Measurements from ENCODE around the gene TNFRSF21.

TNFRSF21 gene, protein sequence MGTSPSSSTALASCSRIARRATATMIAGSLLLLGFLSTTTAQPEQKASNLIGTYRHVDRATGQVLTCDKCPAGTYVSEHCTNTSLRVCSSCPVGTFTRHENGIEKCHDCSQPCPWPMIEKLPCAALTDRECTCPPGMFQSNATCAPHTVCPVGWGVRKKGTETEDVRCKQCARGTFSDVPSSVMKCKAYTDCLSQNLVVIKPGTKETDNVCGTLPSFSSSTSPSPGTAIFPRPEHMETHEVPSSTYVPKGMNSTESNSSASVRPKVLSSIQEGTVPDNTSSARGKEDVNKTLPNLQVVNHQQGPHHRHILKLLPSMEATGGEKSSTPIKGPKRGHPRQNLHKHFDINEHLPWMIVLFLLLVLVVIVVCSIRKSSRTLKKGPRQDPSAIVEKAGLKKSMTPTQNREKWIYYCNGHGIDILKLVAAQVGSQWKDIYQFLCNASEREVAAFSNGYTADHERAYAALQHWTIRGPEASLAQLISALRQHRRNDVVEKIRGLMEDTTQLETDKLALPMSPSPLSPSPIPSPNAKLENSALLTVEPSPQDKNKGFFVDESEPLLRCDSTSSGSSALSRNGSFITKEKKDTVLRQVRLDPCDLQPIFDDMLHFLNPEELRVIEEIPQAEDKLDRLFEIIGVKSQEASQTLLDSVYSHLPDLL

GRCh38 chr6:47309291-47310130 lies at the start of gene TNFRSF21:
TSS of gene TNFRSF21 (minus strand) at chr6:47309905. CDS start at chr6:47309511, 394 bp downstream.
- peaks cover 8% of the 10 kb centered on the region for H3K27me3 ChIP-seq (ENCODE audit: insufficient read depth, low read length)
- peak within 1 kb of the TSS; percentile 73 for H3K4me3 ChIP-seq (ENCODE audit: low read length)
- H3K4me1 ChIP-seq (ENCODE audit: insufficient read depth, low read length), result peaks cover 7% of the 10 kb centered on the region
- peak within 1 kb of the TSS; percentile 95 for H2AFZ ChIP-seq (ENCODE audit: low read depth, low read length)
- no peaks in the 10 kb centered on the region for H3K36me3 ChIP-seq (ENCODE audit: insufficient read depth, low read length)
- no peaks in the 10 kb centered on the region for H3K9me3 ChIP-seq (ENCODE audit: low read length)

- no peak overlapping the region for H2AFZ ChIP-seq (ENCODE audit: low read depth, low read length)
- H3K4me1 ChIP-seq (ENCODE audit: insufficient read depth, low read length), result no peaks in the 10 kb centered on the region
- peaks cover 5% of the 10 kb centered on the region for H3K27me3 ChIP-seq (ENCODE audit: insufficient read depth, low read length)
- H3K4me3 ChIP-seq (ENCODE audit: low read length), result no peak overlapping the region
- no peaks in the 10 kb centered on the region for H3K36me3 ChIP-seq (ENCODE audit: insufficient read depth, low read length)
- no peaks in the 10 kb centered on the region for H3K9me3 ChIP-seq (ENCODE audit: low read length)
Observed at GRCh38 chr6:47358440-47359225, 48.9 kb upstream of the TNFRSF21 start.

DNA sequence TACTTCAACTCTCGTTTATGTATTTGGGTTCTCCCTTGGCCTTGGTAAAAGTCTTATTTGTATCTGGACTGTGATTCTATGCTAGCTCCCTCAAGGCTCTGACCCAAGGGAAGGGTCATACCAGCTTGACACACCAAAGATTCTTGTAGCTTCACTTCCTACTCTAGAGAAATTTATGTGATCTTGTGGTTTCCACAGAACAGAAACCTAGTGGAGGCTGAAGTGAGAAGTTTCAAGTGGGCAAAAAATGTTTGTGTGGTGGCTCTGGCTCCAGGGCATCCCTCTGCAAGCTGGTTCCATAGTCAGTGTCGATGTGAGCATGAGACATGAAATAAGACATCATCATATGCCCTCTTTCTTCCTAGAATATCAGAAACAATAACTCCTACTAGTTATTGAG lies 48.1 kb upstream of the TNFRSF21 start:
- Histone ChIP-seq H2AFZ (ENCODE audit: low read depth, low read length) (no peak overlapping the region), H3K27me3 (ENCODE audit: insufficient read depth, low read length) (peaks cover 5% of the 10 kb centered on the region), H3K4me1 (ENCODE audit: insufficient read depth, low read length) (no peaks in the 10 kb centered on the region), H3K36me3 (ENCODE audit: insufficient read depth, low read length) (no peaks in the 10 kb centered on the region), H3K4me3 (ENCODE audit: low read length) (no peak overlapping the region), H3K9me3 (ENCODE audit: low read length) (no peaks in the 10 kb centered on the region)

GRCh38 chr6:47355496-47355895 lies 45.8 kb upstream of the TNFRSF21 start:
- no peaks in the 10 kb centered on the region for H3K4me1 ChIP-seq (ENCODE audit: insufficient read depth, low read length)
- H3K4me3 ChIP-seq (ENCODE audit: low read length), result no peak overlapping the region
- H3K36me3 ChIP-seq (ENCODE audit: insufficient read depth, low read length), result no peaks in the 10 kb centered on the region
- H2AFZ ChIP-seq (ENCODE audit: low read depth, low read length), result no peak overlapping the region
- no peaks in the 10 kb centered on the region for H3K9me3 ChIP-seq (ENCODE audit: low read length)
- H3K27me3 ChIP-seq (ENCODE audit: insufficient read depth, low read length), result peaks cover 5% of the 10 kb centered on the region

DNA sequence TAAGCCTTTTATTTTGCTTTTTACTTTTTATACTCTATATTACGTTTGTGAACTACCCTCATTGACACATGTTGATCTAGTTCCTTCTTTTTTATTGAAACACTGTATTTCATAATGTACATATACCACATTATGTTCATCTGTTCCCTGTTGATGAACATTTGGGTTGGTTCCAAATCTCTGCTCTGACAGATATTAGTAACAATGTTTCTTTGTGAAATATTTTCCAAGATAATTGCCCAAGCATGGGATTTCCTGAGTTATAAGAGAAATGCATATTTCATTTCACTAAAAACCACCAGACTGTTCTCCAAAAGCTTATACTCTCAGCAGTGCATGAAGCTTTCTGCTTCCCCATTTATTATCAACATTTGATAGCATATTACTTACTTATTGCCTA lies 44.2 kb upstream of the TNFRSF21 start:
- H3K27me3 ChIP-seq (ENCODE audit: insufficient read depth, low read length), result peaks cover 1% of the 10 kb centered on the region
- no peak overlapping the region for H2AFZ ChIP-seq (ENCODE audit: low read depth, low read length)
- H3K4me1 ChIP-seq (ENCODE audit: insufficient read depth, low read length), result no peaks in the 10 kb centered on the region
- no peaks in the 10 kb centered on the region for H3K36me3 ChIP-seq (ENCODE audit: insufficient read depth, low read length)
- no peaks in the 10 kb centered on the region for H3K9me3 ChIP-seq (ENCODE audit: low read length)
- no peak overlapping the region for H3K4me3 ChIP-seq (ENCODE audit: low read length)

DNA sequence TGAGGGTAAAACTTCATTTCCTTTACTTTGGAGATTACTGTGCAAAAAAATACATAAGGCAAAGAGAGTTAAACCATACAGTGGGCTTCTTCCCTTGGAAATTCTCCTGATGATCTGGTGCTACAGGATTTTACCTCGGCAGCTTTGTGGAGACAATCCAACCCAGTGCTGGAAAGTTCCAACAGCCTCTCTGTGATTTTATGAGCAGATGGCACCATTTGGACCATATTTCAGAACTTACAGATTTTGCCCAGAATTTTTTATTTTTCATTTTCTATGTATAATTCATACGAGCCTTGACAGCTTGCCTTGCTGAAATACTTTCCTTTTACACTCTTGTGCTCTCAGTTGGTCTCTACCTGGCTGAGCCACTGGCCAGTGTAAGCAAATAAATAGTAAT lies 43.3 kb upstream of the TNFRSF21 start:
- Histone ChIP-seq H3K27me3 (ENCODE audit: insufficient read depth, low read length) (no peaks in the 10 kb centered on the region), H3K4me1 (ENCODE audit: insufficient read depth, low read length) (no peaks in the 10 kb centered on the region), H3K4me3 (ENCODE audit: low read length) (no peak overlapping the region), H3K36me3 (ENCODE audit: insufficient read depth, low read length) (no peaks in the 10 kb centered on the region), H2AFZ (ENCODE audit: low read depth, low read length) (no peak overlapping the region), H3K9me3 (ENCODE audit: low read length) (no peaks in the 10 kb centered on the region)

- no peaks in the 10 kb centered on the region for H3K36me3 ChIP-seq (ENCODE audit: insufficient read depth, low read length)
- no peaks in the 10 kb centered on the region for H3K27me3 ChIP-seq (ENCODE audit: insufficient read depth, low read length)
- H2AFZ ChIP-seq (ENCODE audit: low read depth, low read length), result peak overlapping the region; percentile 84
- H3K4me3 ChIP-seq (ENCODE audit: low read length), result no peak overlapping the region
- H3K9me3 ChIP-seq (ENCODE audit: low read length), result no peaks in the 10 kb centered on the region
- no peaks in the 10 kb centered on the region for H3K4me1 ChIP-seq (ENCODE audit: insufficient read depth, low read length)
Observed at GRCh38 chr6:47352194-47352920, 42.7 kb upstream of the TNFRSF21 start.

DNA sequence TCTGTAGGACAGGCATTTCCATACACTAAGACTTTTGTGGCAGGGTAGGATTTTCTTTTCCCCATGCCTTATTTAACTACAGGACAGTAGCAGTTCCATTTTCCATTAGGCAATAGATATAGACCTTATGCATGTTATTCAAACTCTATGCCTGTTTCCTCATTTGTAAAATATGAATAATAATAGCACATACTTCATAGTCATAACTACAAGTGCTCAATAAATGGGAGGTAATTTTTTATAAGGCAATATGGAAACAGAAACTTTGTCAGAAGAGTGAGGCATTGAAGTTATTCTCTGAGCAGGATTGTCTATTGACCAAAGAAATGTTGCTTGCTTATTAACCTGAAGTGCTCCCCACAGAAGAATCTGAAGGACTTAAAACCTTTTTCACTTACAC lies 41.9 kb upstream of the TNFRSF21 start:
- Histone ChIP-seq H3K4me1 (ENCODE audit: insufficient read depth, low read length) (no peaks in the 10 kb centered on the region), H3K9me3 (ENCODE audit: low read length) (no peaks in the 10 kb centered on the region), H3K36me3 (ENCODE audit: insufficient read depth, low read length) (no peaks in the 10 kb centered on the region), H2AFZ (ENCODE audit: low read depth, low read length) (peak overlapping the region; percentile 84), H3K27me3 (ENCODE audit: insufficient read depth, low read length) (no peaks in the 10 kb centered on the region), H3K4me3 (ENCODE audit: low read length) (no peak overlapping the region)

- no peak overlapping the region for H2AFZ ChIP-seq (ENCODE audit: low read depth, low read length)
- H3K27me3 ChIP-seq (ENCODE audit: insufficient read depth, low read length), result no peaks in the 10 kb centered on the region
- H3K9me3 ChIP-seq (ENCODE audit: low read length), result no peaks in the 10 kb centered on the region
- no peak overlapping the region for H3K4me3 ChIP-seq (ENCODE audit: low read length)
- H3K4me1 ChIP-seq (ENCODE audit: insufficient read depth, low read length), result no peaks in the 10 kb centered on the region
- H3K36me3 ChIP-seq (ENCODE audit: insufficient read depth, low read length), result no peaks in the 10 kb centered on the region
Observed at GRCh38 chr6:47349931-47350330, 40.2 kb upstream of the TNFRSF21 start.

GRCh38 chr6:47348316-47348863 lies 38.7 kb upstream of the TNFRSF21 start:
- no peaks in the 10 kb centered on the region for H3K36me3 ChIP-seq (ENCODE audit: insufficient read depth, low read length)
- no peaks in the 10 kb centered on the region for H3K27me3 ChIP-seq (ENCODE audit: insufficient read depth, low read length)

DNA sequence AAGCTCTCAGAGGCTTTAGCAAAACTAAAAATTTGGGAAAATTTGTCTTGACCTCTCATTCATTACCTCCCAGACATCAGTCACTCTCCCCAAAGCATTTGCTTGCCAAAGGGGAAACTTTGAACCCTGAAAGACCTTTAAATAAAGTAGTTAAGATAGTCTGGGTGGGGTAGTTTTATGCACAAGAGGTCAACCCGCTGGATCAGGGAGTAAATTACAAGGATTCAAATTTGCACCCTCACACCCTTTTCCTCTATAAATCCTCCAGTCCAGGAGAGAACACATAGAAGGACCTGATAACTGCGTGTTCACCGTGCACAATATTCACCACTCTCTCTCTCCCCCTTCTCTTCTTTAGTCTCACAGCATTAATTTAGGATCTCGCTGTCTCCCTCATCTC lies 36.1 kb upstream of the TNFRSF21 start:
- Histone ChIP-seq H2AFZ (ENCODE audit: low read depth, low read length) (no peak overlapping the region), H3K27me3 (ENCODE audit: insufficient read depth, low read length) (no peaks in the 10 kb centered on the region), H3K36me3 (ENCODE audit: insufficient read depth, low read length) (no peaks in the 10 kb centered on the region), H3K4me3 (ENCODE audit: low read length) (no peak overlapping the region), H3K9me3 (ENCODE audit: low read length) (no peaks in the 10 kb centered on the region), H3K4me1 (ENCODE audit: insufficient read depth, low read length) (no peaks in the 10 kb centered on the region)

More at GRCh38 chr6:47348316-47348863, 38.7 kb upstream of the TNFRSF21 start:
- H3K9me3 ChIP-seq (ENCODE audit: low read length), result no peaks in the 10 kb centered on the region
- H3K4me1 ChIP-seq (ENCODE audit: insufficient read depth, low read length), result no peaks in the 10 kb centered on the region
- H3K4me3 ChIP-seq (ENCODE audit: low read length), result no peak overlapping the region
- no peak overlapping the region for H2AFZ ChIP-seq (ENCODE audit: low read depth, low read length)

GRCh38 chr6:47344022-47344421 lies 34.3 kb upstream of the TNFRSF21 start:
- Histone ChIP-seq H3K27me3 (ENCODE audit: insufficient read depth, low read length) (no peaks in the 10 kb centered on the region), H3K9me3 (ENCODE audit: low read length) (no peaks in the 10 kb centered on the region), H3K4me1 (ENCODE audit: insufficient read depth, low read length) (no peaks in the 10 kb centered on the region), H3K36me3 (ENCODE audit: insufficient read depth, low read length) (no peaks in the 10 kb centered on the region), H3K4me3 (ENCODE audit: low read length) (no peak overlapping the region), H2AFZ (ENCODE audit: low read depth, low read length) (no peak overlapping the region)

Data from neuron (in vitro differentiated cells).